ENCODE data around the gene DNM3. TPM values are rescaled to one million over a fixed set of nuclear protein-coding genes. Genes with fewer than 3 reads are reported as not detected.
"Not testable (repeated sequence)": the region's sequence is repeated elsewhere in the genome, so short reads cannot be mapped to it uniquely, and the experiment has no call there.

Gene DNM3
- total RNA-seq, 3 donors from 2014 or later (not counting 1 experiment from before 2014, with no cell fraction given) = 2.5 to 3.3 (median 2.8) TPM

DNA sequence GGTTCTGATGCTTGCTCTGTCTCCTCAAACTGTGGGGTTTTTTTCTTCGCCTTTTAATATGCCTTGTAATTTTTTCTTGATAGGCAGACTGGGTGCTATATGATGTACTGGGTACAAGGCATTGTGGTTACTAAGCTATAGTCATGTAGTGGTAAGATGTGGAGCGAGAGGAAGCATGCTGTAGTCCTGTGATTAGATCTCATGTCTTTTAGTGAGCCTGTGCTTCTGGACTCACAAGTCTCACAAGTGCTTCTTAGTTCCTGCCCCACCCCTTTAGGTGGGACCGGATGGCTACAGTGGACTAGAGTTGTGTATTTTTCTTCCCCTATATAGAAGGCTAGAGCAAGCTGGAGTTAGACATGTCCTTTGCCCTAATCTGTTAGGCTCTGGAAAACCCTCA, 178.7 kb downstream of the DNM3 start:
- H3K27ac ChIP-seq (ENCODE audit: low read length) = no peak overlapping the region
- H3K4me1 Mint-ChIP-seq = no peaks in the 10 kb centered on the region
- no peaks in the 10 kb centered on the region for H3K36me3 ChIP-seq (ENCODE audit: control insufficient read depth, insufficient read depth, low read length)
- no peaks in the 10 kb centered on the region for H3K9me3 ChIP-seq (ENCODE audit: control insufficient read depth, insufficient read depth, low read length)
- no peak overlapping the region for H3K27ac Mint-ChIP-seq
- DNase-seq (no peak), ATAC-seq (no peak)
- intact Hi-C loops (cut with micrococcal nuclease) = no loop called here
- TF ChIP-seq, protein P1, sequence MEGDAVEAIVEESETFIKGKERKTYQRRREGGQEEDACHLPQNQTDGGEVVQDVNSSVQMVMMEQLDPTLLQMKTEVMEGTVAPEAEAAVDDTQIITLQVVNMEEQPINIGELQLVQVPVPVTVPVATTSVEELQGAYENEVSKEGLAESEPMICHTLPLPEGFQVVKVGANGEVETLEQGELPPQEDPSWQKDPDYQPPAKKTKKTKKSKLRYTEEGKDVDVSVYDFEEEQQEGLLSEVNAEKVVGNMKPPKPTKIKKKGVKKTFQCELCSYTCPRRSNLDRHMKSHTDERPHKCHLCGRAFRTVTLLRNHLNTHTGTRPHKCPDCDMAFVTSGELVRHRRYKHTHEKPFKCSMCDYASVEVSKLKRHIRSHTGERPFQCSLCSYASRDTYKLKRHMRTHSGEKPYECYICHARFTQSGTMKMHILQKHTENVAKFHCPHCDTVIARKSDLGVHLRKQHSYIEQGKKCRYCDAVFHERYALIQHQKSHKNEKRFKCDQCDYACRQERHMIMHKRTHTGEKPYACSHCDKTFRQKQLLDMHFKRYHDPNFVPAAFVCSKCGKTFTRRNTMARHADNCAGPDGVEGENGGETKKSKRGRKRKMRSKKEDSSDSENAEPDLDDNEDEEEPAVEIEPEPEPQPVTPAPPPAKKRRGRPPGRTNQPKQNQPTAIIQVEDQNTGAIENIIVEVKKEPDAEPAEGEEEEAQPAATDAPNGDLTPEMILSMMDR (IDR thresholded peaks at IDR 0.05) = no peak
- 84% methylated on average over 3 of the region's 3 CpGs for WGBS (ENCODE audit: insufficient coverage)
- H3K4me3 ChIP-seq (ENCODE audit: low read length) = no peak overlapping the region
- peaks cover 2% of the 10 kb centered on the region for H3K27me3 ChIP-seq (ENCODE audit: control insufficient read depth, insufficient read depth, low read length)
- H3K27me3 Mint-ChIP-seq (ENCODE audit: low read depth in 2 of 2) = peaks cover 20 to 61% of the 10 kb centered on the region in 2 donors
- no peaks in the 10 kb centered on the region for H3K36me3 Mint-ChIP-seq
- H3K4me3 Mint-ChIP-seq = no peak overlapping the region
- no peaks in the 10 kb centered on the region for H3K4me1 ChIP-seq (ENCODE audit: control insufficient read depth, insufficient read depth, low read length)
- H3K9me3 Mint-ChIP-seq = no peaks in the 10 kb centered on the region

- H3K4me3 ChIP-seq (ENCODE audit: low read length) = no peak overlapping the region
- H3K27me3 Mint-ChIP-seq (ENCODE audit: low read depth in 2 of 2) = peaks cover 20 to 38% of the 10 kb centered on the region in 2 donors
- H3K9me3 ChIP-seq (ENCODE audit: control insufficient read depth, insufficient read depth, low read length) = no peaks in the 10 kb centered on the region
- no peaks in the 10 kb centered on the region for H3K36me3 ChIP-seq (ENCODE audit: control insufficient read depth, insufficient read depth, low read length)
- H3K27me3 ChIP-seq (ENCODE audit: control insufficient read depth, insufficient read depth, low read length) = peaks cover 2% of the 10 kb centered on the region
- H3K27ac Mint-ChIP-seq = no peak overlapping the region
- no peaks in the 10 kb centered on the region for H3K4me1 ChIP-seq (ENCODE audit: control insufficient read depth, insufficient read depth, low read length)
- no peak overlapping the region for H3K4me3 Mint-ChIP-seq
- ATAC-seq (no peak), DNase-seq (no peak)
- intact Hi-C loops (cut with micrococcal nuclease) = no loop called here
- no peaks in the 10 kb centered on the region for H3K36me3 Mint-ChIP-seq
- H3K4me1 Mint-ChIP-seq = no peaks in the 10 kb centered on the region
- H3K27ac ChIP-seq (ENCODE audit: low read length) = no peak overlapping the region
- TF ChIP-seq, protein P1 (IDR thresholded peaks at IDR 0.05) = no peak
- WGBS (ENCODE audit: insufficient coverage) = 85% methylated on average over 5 of the region's 5 CpGs
- H3K9me3 Mint-ChIP-seq = no peaks in the 10 kb centered on the region
Observed at GRCh38 chr1:172024516-172024915, 183.2 kb downstream of the DNM3 start.

DNA sequence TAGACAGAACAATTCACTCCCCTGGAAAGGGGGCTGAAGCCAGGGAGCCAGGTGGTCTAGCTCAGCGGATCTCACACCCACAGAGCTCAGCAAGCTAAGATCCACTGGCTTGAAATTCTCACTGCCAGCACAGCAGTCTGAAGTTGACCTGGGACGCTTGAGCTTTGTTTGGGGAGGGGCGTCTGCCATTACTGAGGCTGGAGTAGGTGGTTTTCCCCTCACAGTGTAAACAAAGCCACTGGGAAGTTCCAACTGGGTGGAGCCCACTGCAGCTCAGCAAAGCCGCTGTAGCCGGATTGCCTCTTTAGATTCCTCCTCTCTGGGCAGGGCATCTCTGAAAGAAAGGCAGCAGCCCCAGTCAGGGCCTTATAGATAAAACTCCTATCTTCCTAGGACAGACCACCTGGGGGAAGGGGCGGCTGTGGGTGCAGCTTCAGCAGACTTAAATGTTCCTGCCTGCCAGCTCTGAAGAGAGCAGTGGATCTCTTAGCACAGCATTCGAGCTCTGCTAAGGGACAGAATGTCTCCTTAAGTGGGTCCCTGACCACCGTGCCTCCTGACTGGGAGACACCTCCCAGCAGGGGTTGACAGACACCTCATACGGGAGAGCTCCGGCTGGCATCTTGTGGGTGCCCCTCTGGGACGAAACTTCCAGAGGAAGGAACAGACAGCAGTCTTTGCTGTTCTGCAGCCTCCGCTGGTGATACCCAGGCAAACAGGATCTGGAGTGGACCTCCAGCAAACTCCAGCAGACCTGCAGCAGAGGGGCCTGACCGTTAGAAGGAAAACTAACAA, 183.8 kb downstream of the DNM3 start:
- not testable (repeated sequence) for ATAC-seq; H3K36me3 ChIP-seq (ENCODE audit: control insufficient read depth, insufficient read depth, low read length)
- WGBS (ENCODE audit: insufficient coverage) = 86% methylated on average over 12 of the region's 13 CpGs

DNA sequence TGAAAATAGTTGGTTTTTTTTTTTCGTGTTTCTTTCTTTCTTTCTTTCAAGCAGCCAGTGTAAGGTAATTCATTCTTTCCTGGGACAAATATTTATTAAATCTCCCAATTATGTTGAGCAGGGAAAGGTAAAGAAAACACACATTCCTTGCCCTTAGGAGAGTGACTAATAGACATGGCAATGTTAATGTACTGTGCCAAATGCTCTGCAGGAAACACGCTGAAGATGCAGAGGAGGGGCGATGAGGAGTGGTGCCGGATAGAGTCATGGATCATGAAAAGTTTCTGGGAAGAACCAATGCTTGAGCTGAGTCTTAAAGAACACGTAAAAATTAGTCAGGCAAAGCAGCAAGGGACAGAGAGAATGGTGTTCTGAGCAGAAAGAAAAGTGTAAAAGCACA, 199.2 kb downstream of the DNM3 start:
- DNase-seq = no peak
- no peak overlapping the region for H3K4me3 ChIP-seq (ENCODE audit: low read length)
- no peaks in the 10 kb centered on the region for H3K36me3 Mint-ChIP-seq
- H3K36me3 ChIP-seq (ENCODE audit: control insufficient read depth, insufficient read depth, low read length) = no peaks in the 10 kb centered on the region
- peaks cover 0 to 2% of the 10 kb centered on the region in 2 donors for H3K9me3 Mint-ChIP-seq
- no peak overlapping the region for H3K27ac ChIP-seq (ENCODE audit: low read length)
- WGBS (ENCODE audit: insufficient coverage) = 94% methylated on average over 5 of the region's 5 CpGs
- TF ChIP-seq, protein P1 (IDR thresholded peaks at IDR 0.05) = no peak
- H3K27ac Mint-ChIP-seq = no peak overlapping the region
- H3K4me3 Mint-ChIP-seq = no peak overlapping the region
- H3K4me1 Mint-ChIP-seq = peaks cover 7 to 8% of the 10 kb centered on the region in 2 donors
- no peaks in the 10 kb centered on the region for H3K4me1 ChIP-seq (ENCODE audit: control insufficient read depth, insufficient read depth, low read length)
- H3K9me3 ChIP-seq (ENCODE audit: control insufficient read depth, insufficient read depth, low read length) = no peaks in the 10 kb centered on the region
- H3K27me3 Mint-ChIP-seq (ENCODE audit: low read depth in 2 of 2) = peaks cover 0 to 2% of the 10 kb centered on the region in 2 donors
- intact Hi-C loops (cut with micrococcal nuclease) = no loop called here
- no peaks in the 10 kb centered on the region for H3K27me3 ChIP-seq (ENCODE audit: control insufficient read depth, insufficient read depth, low read length)
- no peak for ATAC-seq

More for the DNA sequence above, 183.8 kb downstream of the DNM3 start:
- H3K9me3 ChIP-seq (ENCODE audit: control insufficient read depth, insufficient read depth, low read length); H3K4me1 ChIP-seq (ENCODE audit: control insufficient read depth, insufficient read depth, low read length); H3K27ac Mint-ChIP-seq; H3K27me3 ChIP-seq (ENCODE audit: control insufficient read depth, insufficient read depth, low read length); H3K4me1 Mint-ChIP-seq; H3K27ac ChIP-seq (ENCODE audit: low read length); H3K4me3 ChIP-seq (ENCODE audit: low read length); H3K9me3 Mint-ChIP-seq; H3K36me3 Mint-ChIP-seq; H3K4me3 Mint-ChIP-seq; intact Hi-C loops (cut with micrococcal nuclease); DNase-seq: not testable (repeated sequence)
- peaks cover 15 to 31% of the 10 kb centered on the region in 2 donors for H3K27me3 Mint-ChIP-seq (ENCODE audit: low read depth in 2 of 2)
